Body of pancreas (tissue), 4 donors: Measurements from ENCODE around the gene RBP3.

Experiments
- POLR2A ChIP-seq, 3 donors: fragments of 450-650 bp; IDR thresholded peaks; one replicate each; pipeline ENCODE4 v1.6.1; 2016; ENCODE audit warnings: antibody characterized with exemption in 3 of 3, mild to moderate bottlenecking in 2 of 3
- TF ChIP-seq, protein P1 (sequence below), 7 experiments: fragments of 450-650 bp in 4 of 7; fragments of 200-600 bp in 3 of 7; sonication (generic) in 3 of 7; IDR thresholded peaks; one replicate each; pipeline ENCODE4 v1.5.1; 2016 to 2019; ENCODE audit warnings: antibody characterized with exemption in 7 of 7

DNA sequence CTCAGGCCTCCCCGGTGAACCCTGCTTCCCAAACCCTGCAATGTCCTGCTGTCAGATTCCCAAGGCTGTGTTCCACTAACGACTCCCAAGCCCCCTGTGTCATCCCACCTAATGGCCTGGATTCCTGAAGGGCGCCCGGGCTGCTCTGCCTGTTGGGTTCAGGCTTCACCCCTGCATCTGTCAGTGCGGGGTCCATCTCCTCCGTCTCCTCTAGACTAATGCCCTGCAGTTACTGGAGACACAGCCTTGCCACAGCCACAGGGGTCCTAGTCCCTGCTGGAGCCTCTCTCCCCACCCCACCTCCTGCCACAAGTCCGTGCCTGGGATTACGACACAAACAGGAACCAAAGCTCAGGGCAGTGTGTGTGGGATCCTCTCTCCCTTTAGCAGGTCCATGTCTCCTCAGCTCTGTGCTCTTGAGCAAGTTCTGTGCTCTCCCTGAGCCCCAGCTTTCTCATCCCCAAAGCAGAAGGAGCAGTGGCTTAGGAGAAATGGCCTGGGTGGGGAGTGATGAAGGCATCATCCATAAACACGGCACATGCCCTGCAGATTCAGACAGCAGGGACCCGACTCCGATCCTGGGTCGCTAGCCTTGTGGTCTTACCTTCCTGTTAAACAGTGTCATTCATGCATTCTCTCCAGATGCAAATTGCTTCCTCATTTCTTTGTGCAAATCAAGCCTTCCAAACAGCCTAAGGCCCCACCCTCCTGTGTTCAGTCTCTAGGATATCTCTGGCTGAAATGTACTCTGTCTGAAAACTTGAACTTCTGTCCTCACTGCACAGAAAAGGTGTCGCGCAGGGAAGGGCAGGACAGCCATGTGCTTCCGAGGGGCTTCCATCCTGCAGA, 8.2 kb upstream of the RBP3 start:
- TF ChIP-seq, protein P1, sequence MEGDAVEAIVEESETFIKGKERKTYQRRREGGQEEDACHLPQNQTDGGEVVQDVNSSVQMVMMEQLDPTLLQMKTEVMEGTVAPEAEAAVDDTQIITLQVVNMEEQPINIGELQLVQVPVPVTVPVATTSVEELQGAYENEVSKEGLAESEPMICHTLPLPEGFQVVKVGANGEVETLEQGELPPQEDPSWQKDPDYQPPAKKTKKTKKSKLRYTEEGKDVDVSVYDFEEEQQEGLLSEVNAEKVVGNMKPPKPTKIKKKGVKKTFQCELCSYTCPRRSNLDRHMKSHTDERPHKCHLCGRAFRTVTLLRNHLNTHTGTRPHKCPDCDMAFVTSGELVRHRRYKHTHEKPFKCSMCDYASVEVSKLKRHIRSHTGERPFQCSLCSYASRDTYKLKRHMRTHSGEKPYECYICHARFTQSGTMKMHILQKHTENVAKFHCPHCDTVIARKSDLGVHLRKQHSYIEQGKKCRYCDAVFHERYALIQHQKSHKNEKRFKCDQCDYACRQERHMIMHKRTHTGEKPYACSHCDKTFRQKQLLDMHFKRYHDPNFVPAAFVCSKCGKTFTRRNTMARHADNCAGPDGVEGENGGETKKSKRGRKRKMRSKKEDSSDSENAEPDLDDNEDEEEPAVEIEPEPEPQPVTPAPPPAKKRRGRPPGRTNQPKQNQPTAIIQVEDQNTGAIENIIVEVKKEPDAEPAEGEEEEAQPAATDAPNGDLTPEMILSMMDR (IDR thresholded peaks at IDR 0.05): no peak
- TF ChIP-seq POLR2A (IDR thresholded peaks at IDR 0.05): no peak
